ENCODE results near the gene NUTF2. TPM values are rescaled to one million over a fixed set of nuclear protein-coding genes. Genes with fewer than 3 reads are reported as not detected.
"Not testable (repeated sequence)": the region's sequence is repeated elsewhere in the genome, so short reads cannot be mapped to it uniquely, and the experiment has no call there.

NUTF2 gene
- total and polyA plus RNA-seq, 2 of the 8 experiments (the other 6 are each of a cell fraction or from before 2014, with no cell fraction given): 219 to 377 TPM

DNA sequence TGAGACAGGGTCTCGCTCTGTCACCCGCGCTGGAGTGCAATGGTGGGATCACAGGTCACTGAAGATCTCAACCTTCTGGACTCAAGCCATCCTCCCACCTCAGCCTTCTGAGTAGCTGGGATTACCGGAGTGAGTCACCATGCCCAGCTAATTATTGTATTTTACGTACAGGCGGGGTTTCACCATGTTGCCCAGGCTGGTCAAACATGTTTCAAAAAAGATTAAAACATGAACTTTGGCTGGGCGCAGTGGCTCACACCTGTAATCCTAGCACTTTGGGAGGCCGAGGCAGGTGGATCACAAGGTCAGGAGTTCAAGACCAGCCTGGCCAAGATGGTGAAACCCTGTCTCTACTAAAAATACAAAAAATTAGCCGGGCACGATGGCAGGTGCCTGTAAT, 9.5 kb upstream of the NUTF2 start:
- not testable (repeated sequence) for H2BK120ac ChIP-seq (replicated peaks; ENCODE audit: low read depth, low read length); H4K20me1 ChIP-seq (replicated peaks in 1 of 2; ENCODE audit: control insufficient read depth in 1 of 2, insufficient read depth in 2 of 2, low read length in 2 of 2); DNase-seq (ENCODE audit: low read depth in 1 of 2, low spot score in 2 of 2); H3K36me3 ChIP-seq (ENCODE audit: control insufficient read depth in 2 of 4, insufficient read depth in 4 of 4, low read length in 3 of 4); H2BK20ac ChIP-seq (ENCODE audit: low read length); H3K79me1 ChIP-seq (ENCODE audit: low read depth, low read length); H3K4me2 ChIP-seq (ENCODE audit: insufficient read depth in 1 of 2, low read depth in 2 of 2, low read length in 2 of 2); H3K9me3 ChIP-seq (ENCODE audit: insufficient read depth in 2 of 2, low read depth in 1 of 2, low read length in 1 of 2); FAIRE-seq; H3K23me2 ChIP-seq (ENCODE audit: low read depth, low read length); H3K14ac ChIP-seq (ENCODE audit: insufficient read length); H2AK5ac ChIP-seq (ENCODE audit: low read depth, low read length); H3K56ac ChIP-seq (replicated peaks; ENCODE audit: insufficient read length, low read depth, low read length); H2AFZ ChIP-seq (ENCODE audit: low read length); H2BK15ac ChIP-seq (ENCODE audit: low read length); H3K23ac ChIP-seq (ENCODE audit: insufficient read length); H3K27ac ChIP-seq (ENCODE audit: low read depth, low read length); H3K9ac ChIP-seq (replicated peaks in 1 of 4; ENCODE audit: extremely low read depth in 1 of 4, low read depth in 3 of 4, low read length in 3 of 4); H2BK5ac ChIP-seq (ENCODE audit: low read depth, low read length); H3K18ac ChIP-seq (ENCODE audit: extremely low read depth, low read length); H3K79me2 ChIP-seq (ENCODE audit: control insufficient read depth in 1 of 2, insufficient read depth in 2 of 2, low read length in 2 of 2); H3K4me1 ChIP-seq (replicated peaks in 1 of 4; ENCODE audit: control insufficient read depth in 3 of 4, insufficient read depth in 4 of 4, low read length in 3 of 4); H3K4ac ChIP-seq (replicated peaks; ENCODE audit: insufficient read length, low read depth, low read length); H3K27me3 ChIP-seq (replicated peaks in 1 of 4; ENCODE audit: control insufficient read depth in 3 of 4, extremely low read depth in 1 of 4, insufficient read depth in 3 of 4, low read length in 3 of 4); H4K5ac ChIP-seq (ENCODE audit: insufficient read length, low read depth, low read length); H2BK12ac ChIP-seq (ENCODE audit: low read depth, low read length); H4K91ac ChIP-seq (replicated peaks; ENCODE audit: insufficient read length, low read length); H3K4me3 ChIP-seq (ENCODE audit: extremely low read depth in 1 of 4, insufficient read depth in 2 of 4, low read depth in 3 of 4, low read length in 4 of 4); H4K8ac ChIP-seq (ENCODE audit: extremely low read depth, insufficient read depth, low read length)
- ChIA-PET CTCF (ENCODE audit: partially characterized antibody) (interaction anchor here (1.0 to 2.5 kb wide), 2 partner anchors 11 to 21 kb away, joined by 4 to 11 read pairs; partner anchors contain the start of gene CENPT), POLR2A (ENCODE audit: partially characterized antibody) (interaction anchor here (0.7 to 1.3 kb wide), 2 partner anchors 9 to 257 kb away, joined by 3 read pairs; no protein-coding TSS in a partner anchor)
- WGBS, 2 experiments (ENCODE audit: extremely low coverage in 1 of 2, insufficient coverage in 1 of 2, insufficient read length in 1 of 2, insufficient replicate concordance in 2 of 2, low coverage in 1 of 2, low lambda C conversion rate in 2 of 2, missing lambda C conversion rate in 1 of 2): 89% methylated on average over 9 of the region's 10 CpGs; no CpG with 5 or more reads in 1 of the 2 experiments
